Measurements from ENCODE around the gene RC3H1. TPM values are rescaled to one million over a fixed set of nuclear protein-coding genes. Genes with fewer than 3 reads are reported as not detected.

RC3H1 gene, protein sequence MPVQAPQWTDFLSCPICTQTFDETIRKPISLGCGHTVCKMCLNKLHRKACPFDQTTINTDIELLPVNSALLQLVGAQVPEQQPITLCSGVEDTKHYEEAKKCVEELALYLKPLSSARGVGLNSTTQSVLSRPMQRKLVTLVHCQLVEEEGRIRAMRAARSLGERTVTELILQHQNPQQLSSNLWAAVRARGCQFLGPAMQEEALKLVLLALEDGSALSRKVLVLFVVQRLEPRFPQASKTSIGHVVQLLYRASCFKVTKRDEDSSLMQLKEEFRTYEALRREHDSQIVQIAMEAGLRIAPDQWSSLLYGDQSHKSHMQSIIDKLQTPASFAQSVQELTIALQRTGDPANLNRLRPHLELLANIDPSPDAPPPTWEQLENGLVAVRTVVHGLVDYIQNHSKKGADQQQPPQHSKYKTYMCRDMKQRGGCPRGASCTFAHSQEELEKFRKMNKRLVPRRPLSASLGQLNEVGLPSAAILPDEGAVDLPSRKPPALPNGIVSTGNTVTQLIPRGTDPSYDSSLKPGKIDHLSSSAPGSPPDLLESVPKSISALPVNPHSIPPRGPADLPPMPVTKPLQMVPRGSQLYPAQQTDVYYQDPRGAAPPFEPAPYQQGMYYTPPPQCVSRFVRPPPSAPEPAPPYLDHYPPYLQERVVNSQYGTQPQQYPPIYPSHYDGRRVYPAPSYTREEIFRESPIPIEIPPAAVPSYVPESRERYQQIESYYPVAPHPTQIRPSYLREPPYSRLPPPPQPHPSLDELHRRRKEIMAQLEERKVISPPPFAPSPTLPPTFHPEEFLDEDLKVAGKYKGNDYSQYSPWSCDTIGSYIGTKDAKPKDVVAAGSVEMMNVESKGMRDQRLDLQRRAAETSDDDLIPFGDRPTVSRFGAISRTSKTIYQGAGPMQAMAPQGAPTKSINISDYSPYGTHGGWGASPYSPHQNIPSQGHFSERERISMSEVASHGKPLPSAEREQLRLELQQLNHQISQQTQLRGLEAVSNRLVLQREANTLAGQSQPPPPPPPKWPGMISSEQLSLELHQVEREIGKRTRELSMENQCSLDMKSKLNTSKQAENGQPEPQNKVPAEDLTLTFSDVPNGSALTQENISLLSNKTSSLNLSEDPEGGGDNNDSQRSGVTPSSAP
- total RNA-seq (2021; fragmentation: NEBNext Ultra II Directional; extraction: Animal tissue kit (Norgen Biotek cat#: 25700)) (29.5 and 32.2 TPM in 2 replicates), polyA plus RNA-seq (2011; rRNA removed) (5.1 and 7.4 TPM in 2 replicates), polyA minus RNA-seq (2011; rRNA and poly(A)+ RNA removed) (81.3 and 87.6 TPM in 2 replicates)
- polyA plus RNA-seq (2011; cell fraction: cytosol; rRNA removed), result 5.1 TPM
- polyA plus RNA-seq (2011; cell fraction: nucleus; rRNA removed), result 6.6 TPM
- polyA plus RNA-seq (2012, experiment 1 of 2), result 3.3 to 6.7 TPM (median 4.5 TPM) in 4 replicates
- 0.26 TPM for polyA plus RNA-seq (2012, experiment 2 of 2)
- polyA plus RNA-seq (2013, experiment 1 of 2), result 8.6 TPM
- polyA plus RNA-seq (2013, experiment 2 of 2), result 7.9 TPM
- 33.0 TPM for polyA minus RNA-seq (2011; cell fraction: cytosol; rRNA and poly(A)+ RNA removed)
- 47.3 TPM for polyA minus RNA-seq (2011; cell fraction: nucleus; rRNA and poly(A)+ RNA removed)
- long read RNA-seq, experiment 1, partial matches to known transcripts, result 0 of 8 reads
- long read RNA-seq, experiment 1, other reads (novel, unspliced or antisense), result 8 of 8 reads
- long read RNA-seq, experiment 2, result 0 reads

DNA sequence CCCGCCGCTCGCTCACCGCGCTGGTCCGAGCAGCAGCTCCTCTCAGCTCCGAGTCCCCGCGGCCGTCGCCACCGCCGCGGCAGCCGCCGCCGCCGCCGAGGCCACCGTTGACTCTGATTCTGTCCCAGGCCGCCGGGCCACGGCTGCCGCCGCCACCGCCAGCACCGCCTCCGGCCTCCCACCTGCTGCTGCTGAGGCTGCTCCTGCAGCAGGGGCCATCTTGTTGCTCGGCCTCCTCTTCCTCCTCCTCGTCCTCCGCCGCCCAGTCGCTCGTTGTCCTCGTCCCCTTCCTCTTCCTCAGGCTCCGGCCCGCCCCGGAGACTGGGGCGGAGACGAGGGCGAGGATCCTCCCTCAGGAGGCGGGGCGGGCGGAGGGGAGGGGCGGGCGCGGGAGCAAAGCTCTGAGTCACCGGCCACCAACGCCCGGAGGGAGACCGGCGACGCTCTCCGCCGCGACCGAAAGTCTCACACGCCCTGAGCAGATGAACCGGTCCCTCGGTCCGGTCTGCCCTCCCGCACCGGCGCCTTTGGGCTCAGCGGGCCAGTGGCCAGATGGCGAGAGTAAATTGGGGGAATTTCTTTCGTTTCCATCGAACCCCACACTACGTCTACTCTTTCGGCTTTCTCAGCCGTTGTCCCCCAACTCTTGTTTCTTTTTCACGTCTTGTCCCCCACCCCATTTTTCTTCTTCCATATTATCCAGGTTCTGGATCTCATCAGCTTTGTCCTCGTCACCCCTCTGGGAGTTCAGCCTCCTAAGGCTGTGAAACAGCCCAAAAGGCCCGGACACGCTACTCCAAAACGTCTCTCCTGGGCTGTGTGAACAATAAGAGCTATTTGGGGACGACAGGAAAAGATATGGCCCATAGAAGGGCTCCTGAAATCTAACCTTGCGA lies at the start of gene RC3H1:
Gene RC3H1 (minus strand): TSS at position 278 of the 896 bp plus-strand sequence. CDS start 29,372 bp downstream, outside the sequence.
- Histone ChIP-seq H2BK20ac (ENCODE audit: low read length) (no peak within 1 kb of the TSS), H3K23me2 (ENCODE audit: low read depth, low read length) (peaks cover 9% of the 10 kb centered on the region), H3K4me1 (replicated peaks in 1 of 4; ENCODE audit: control insufficient read depth in 3 of 4, insufficient read depth in 4 of 4, low read length in 3 of 4) (peaks cover 0 to 6% (median 2%) of the 10 kb centered on the region in 4 experiments; a peak in 5 of 7 replicates), H3K27me3 (replicated peaks in 1 of 4; ENCODE audit: control insufficient read depth in 3 of 4, extremely low read depth in 1 of 4, insufficient read depth in 3 of 4, low read length in 3 of 4) (no peaks in the 10 kb centered on the region), H4K20me1 (replicated peaks in 1 of 2; ENCODE audit: control insufficient read depth in 1 of 2, insufficient read depth in 2 of 2, low read length in 2 of 2) (peaks cover 5 to 8% of the 10 kb centered on the region in 2 experiments), H2AK5ac (ENCODE audit: low read depth, low read length) (no peak within 1 kb of the TSS), H3K18ac (ENCODE audit: extremely low read depth, low read length) (peak within 1 kb of the TSS; percentile 88), H3K9me3 (ENCODE audit: insufficient read depth in 2 of 2, low read depth in 1 of 2, low read length in 1 of 2) (no peaks in the 10 kb centered on the region), H2BK15ac (ENCODE audit: low read length) (peak within 1 kb of the TSS; percentile 22; the same call in 1 of the 2 replicates), H3K4me2 (ENCODE audit: insufficient read depth in 1 of 2, low read depth in 2 of 2, low read length in 2 of 2) (peak within 1 kb of the TSS; percentile 68 to 92), H3K27ac (ENCODE audit: low read depth, low read length) (peak within 1 kb of the TSS; percentile 92), H3K56ac (replicated peaks; ENCODE audit: insufficient read length, low read depth, low read length) (peak within 1 kb of the TSS; percentile 83), H4K8ac (ENCODE audit: extremely low read depth, insufficient read depth, low read length) (peak within 1 kb of the TSS; percentile 98), H2BK5ac (ENCODE audit: low read depth, low read length) (peak within 1 kb of the TSS; percentile 87), H3K36me3 (ENCODE audit: control insufficient read depth in 2 of 4, insufficient read depth in 4 of 4, low read length in 3 of 4) (no peaks in the 10 kb centered on the region; a peak in 1 of 8 replicates), H4K91ac (replicated peaks; ENCODE audit: insufficient read length, low read length) (peak within 1 kb of the TSS; percentile 74), H3K23ac (ENCODE audit: insufficient read length) (no peak within 1 kb of the TSS), H2BK12ac (ENCODE audit: low read depth, low read length) (peak within 1 kb of the TSS; percentile 71; the same call in 1 of the 2 replicates), H2BK120ac (replicated peaks; ENCODE audit: low read depth, low read length) (peak within 1 kb of the TSS; percentile 56), H2AFZ (ENCODE audit: low read length) (peak within 1 kb of the TSS; percentile 98), H3K4me3 (ENCODE audit: extremely low read depth in 1 of 4, insufficient read depth in 2 of 4, low read depth in 3 of 4, low read length in 4 of 4) (peak within 1 kb of the TSS; percentile 77 to 92 (median 88)), H3K79me2 (ENCODE audit: control insufficient read depth in 1 of 2, insufficient read depth in 2 of 2, low read length in 2 of 2) (peaks cover 0 to 43% of the 10 kb centered on the region in 2 experiments; a peak in 3 of 4 replicates), H3K4ac (replicated peaks; ENCODE audit: insufficient read length, low read depth, low read length) (peak within 1 kb of the TSS; percentile 79), H3K9ac (replicated peaks in 1 of 4; ENCODE audit: extremely low read depth in 1 of 4, low read depth in 3 of 4, low read length in 3 of 4) (peak within 1 kb of the TSS; percentile 85 to 96 (median 94)), H3K79me1 (ENCODE audit: low read depth, low read length) (no peaks in the 10 kb centered on the region; the same call in none of the 2 replicates), H3K14ac (ENCODE audit: insufficient read length) (peak within 1 kb of the TSS; percentile 42), H4K5ac (ENCODE audit: insufficient read length, low read depth, low read length) (peak within 1 kb of the TSS; percentile 88)
- ChIA-PET CTCF (ENCODE audit: partially characterized antibody) (interaction anchor here (1.0 kb wide), 1 partner anchor 93 kb away, joined by 3 read pairs; no protein-coding TSS in a partner anchor), POLR2A (ENCODE audit: partially characterized antibody) (interaction anchor here (0.6 to 3.1 kb wide), 22 partner anchors 9 to 516 kb away, joined by 3 to 43 read pairs (median 3); partner anchors contain the start of genes GAS5 and ZBTB37)
- DNase-seq (ENCODE audit: low read depth in 1 of 2, low spot score in 2 of 2) (peak; percentile 74 to 86), FAIRE-seq (no peak)
- WGBS, 2 experiments (ENCODE audit: extremely low coverage in 1 of 2, insufficient coverage in 1 of 2, insufficient read length in 1 of 2, insufficient replicate concordance in 2 of 2, low coverage in 1 of 2, low lambda C conversion rate in 2 of 2, missing lambda C conversion rate in 1 of 2), result 4% methylated on average over 54 of the region's 78 CpGs; no CpG with 5 or more reads in 1 of the 2 experiments
- TF ChIP-seq EP300 (IDR thresholded peaks at IDR 0.05; ENCODE audit: borderline replicate concordance in 1 of 2, low read depth in 2 of 2, low read length in 2 of 2) (no peak), RFX5 (IDR thresholded peaks at IDR 0.05; ENCODE audit: borderline replicate concordance, low read depth, low read length) (no peak)

Measured in H1 (cell line).